ENCODE measurements around the gene FBXL7. TPM values are rescaled to one million over a fixed set of nuclear protein-coding genes. Genes with fewer than 3 reads are reported as not detected.

The FBXL7 gene
- total and polyA plus RNA-seq, 12 donors = 8.7 to 33.4 (median 23.5) TPM

GRCh38 chr5:15885156-15885555, 385.2 kb downstream of the FBXL7 start:
- intact Hi-C loops (cut with DNase I) = no loop called here
- Histone ChIP-seq H3K27me3 (no peaks in the 10 kb centered on the region), H3K9me3 (peaks cover 0 to 13% (median 0%) of the 10 kb centered on the region in 11 donors), H3K4me3 (no peak overlapping the region), H3K27ac (no peak overlapping the region), H3K36me3 (no peaks in the 10 kb centered on the region), H3K4me1 (peaks cover 0 to 11% (median 3%) of the 10 kb centered on the region in 9 donors)
- WGBS, 2 donors = 89 to 91% methylated on average over 3 of the region's 3 CpGs
- DNase-seq (no peak), ATAC-seq (no peak)
- TF ChIP-seq, protein P1, sequence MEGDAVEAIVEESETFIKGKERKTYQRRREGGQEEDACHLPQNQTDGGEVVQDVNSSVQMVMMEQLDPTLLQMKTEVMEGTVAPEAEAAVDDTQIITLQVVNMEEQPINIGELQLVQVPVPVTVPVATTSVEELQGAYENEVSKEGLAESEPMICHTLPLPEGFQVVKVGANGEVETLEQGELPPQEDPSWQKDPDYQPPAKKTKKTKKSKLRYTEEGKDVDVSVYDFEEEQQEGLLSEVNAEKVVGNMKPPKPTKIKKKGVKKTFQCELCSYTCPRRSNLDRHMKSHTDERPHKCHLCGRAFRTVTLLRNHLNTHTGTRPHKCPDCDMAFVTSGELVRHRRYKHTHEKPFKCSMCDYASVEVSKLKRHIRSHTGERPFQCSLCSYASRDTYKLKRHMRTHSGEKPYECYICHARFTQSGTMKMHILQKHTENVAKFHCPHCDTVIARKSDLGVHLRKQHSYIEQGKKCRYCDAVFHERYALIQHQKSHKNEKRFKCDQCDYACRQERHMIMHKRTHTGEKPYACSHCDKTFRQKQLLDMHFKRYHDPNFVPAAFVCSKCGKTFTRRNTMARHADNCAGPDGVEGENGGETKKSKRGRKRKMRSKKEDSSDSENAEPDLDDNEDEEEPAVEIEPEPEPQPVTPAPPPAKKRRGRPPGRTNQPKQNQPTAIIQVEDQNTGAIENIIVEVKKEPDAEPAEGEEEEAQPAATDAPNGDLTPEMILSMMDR (IDR thresholded peaks at IDR 0.05) = no peak

- no peaks in the 10 kb centered on the region for H3K27me3 ChIP-seq
- H3K9me3 ChIP-seq = peaks cover 0 to 13% (median 0%) of the 10 kb centered on the region in 11 donors
- no peak for DNase-seq
- peaks cover 0 to 9% (median 0%) of the 10 kb centered on the region in 9 donors for H3K4me1 ChIP-seq
- intact Hi-C loops (cut with DNase I) = no loop called here
- no peaks in the 10 kb centered on the region for H3K36me3 ChIP-seq
- 79 to 95% methylated on average over 1 of the region's 1 CpG for WGBS, 2 donors
- no peak overlapping the region for H3K4me3 ChIP-seq
- no peak for ATAC-seq
- no peak overlapping the region for H3K27ac ChIP-seq
- TF ChIP-seq, protein P1 (IDR thresholded peaks at IDR 0.05) = no peak
Observed at GRCh38 chr5:15886156-15886555, 386.2 kb downstream of the FBXL7 start.

DNA sequence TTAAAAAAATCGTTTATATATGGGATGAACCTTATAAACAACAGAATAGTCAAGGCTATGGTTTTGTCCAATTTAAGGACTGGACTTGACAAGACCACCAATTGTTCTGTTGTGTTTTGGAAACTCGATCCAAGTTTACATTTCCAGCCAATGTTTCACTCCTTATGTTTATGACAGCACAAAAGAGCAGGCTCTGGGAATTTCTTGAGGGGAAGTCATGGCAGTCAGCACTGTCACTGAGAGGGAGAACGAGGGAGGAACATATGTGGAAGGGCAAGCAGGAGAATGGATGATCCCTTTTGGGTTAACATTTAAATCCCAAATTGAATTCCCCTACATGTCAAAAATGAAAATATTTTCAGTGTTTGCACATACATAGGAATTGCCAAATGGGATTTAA, 387.1 kb downstream of the FBXL7 start:
- WGBS, 2 donors = 75 to 85% methylated on average over 3 of the region's 3 CpGs
- TF ChIP-seq, protein P1 (IDR thresholded peaks at IDR 0.05) = no peak
- intact Hi-C loops (cut with DNase I) = no loop called here
- H3K9me3 ChIP-seq = peaks cover 0 to 4% (median 0%) of the 10 kb centered on the region in 11 donors
- no peaks in the 10 kb centered on the region for H3K36me3 ChIP-seq
- DNase-seq = no peak
- no peak overlapping the region for H3K4me3 ChIP-seq
- peaks cover 0 to 9% (median 0%) of the 10 kb centered on the region in 9 donors for H3K4me1 ChIP-seq
- no peak overlapping the region for H3K27ac ChIP-seq
- no peaks in the 10 kb centered on the region for H3K27me3 ChIP-seq
- no peak for ATAC-seq

DNA sequence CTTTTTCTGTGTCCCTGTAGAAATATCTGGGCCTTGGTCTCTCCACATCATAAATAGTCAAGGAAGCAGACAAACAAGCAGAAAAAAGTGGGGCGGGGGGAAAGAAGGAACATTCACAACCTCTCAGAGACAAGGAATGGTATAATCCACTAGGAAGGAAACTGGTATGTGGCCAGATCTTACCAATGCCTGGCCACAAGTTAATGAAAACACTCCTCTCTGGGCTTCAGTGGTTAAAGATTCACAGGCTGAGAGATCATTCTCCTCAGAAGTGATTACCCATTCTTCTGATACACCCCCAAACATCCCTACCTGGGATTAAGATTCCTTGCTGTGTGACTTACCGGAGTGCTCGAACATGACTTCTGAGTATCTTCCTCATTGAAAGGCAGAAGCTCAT, 389.0 kb downstream of the FBXL7 start:
- TF ChIP-seq, protein P1 (IDR thresholded peaks at IDR 0.05) = no peak
- Histone ChIP-seq H3K27ac (no peak overlapping the region), H3K9me3 (no peaks in the 10 kb centered on the region), H3K27me3 (no peaks in the 10 kb centered on the region), H3K4me1 (peaks cover 0 to 9% (median 0%) of the 10 kb centered on the region in 9 donors), H3K36me3 (no peaks in the 10 kb centered on the region), H3K4me3 (no peak overlapping the region)
- intact Hi-C loops (cut with DNase I) = no loop called here
- no peak for ATAC-seq
- WGBS, 2 donors = 99 to 100% methylated on average over 3 of the region's 3 CpGs
- no peak for DNase-seq

All from heart right ventricle (tissue), 16 donors.